SK-N-SH (cell line): ENCODE results near the gene ZDHHC14.

Experiments
- EP300 ChIP-seq, 2 experiments: IDR thresholded peaks; 2 replicates each; pipeline versions ENCODE4 v1.4.0 to v1.6.1; 2012; ENCODE audit warnings: borderline replicate concordance in 1 of 2, low read depth in 1 of 2, low read length in 1 of 2
- TAF1 ChIP-seq: IDR thresholded peaks from 2 replicates; pipeline ENCODE4 v1.6.1; 2012; ENCODE audit warnings: low read depth, mild to moderate bottlenecking, low read length, moderate library complexity, borderline replicate concordance
- TCF12 ChIP-seq: IDR thresholded peaks from 2 replicates; pipeline ENCODE4 v1.4.0; 2012
- TF ChIP-seq, protein P1 (sequence below): IDR thresholded peaks from 2 replicates; pipeline ENCODE4; 2012
- TF ChIP-seq, protein P2 (sequence below): fragments of 200-600 bp; sonication (generic); IDR thresholded peaks from 2 replicates; pipeline ENCODE4 v1.6.1; 2017; ENCODE audit warnings: antibody characterized with exemption, mild to moderate bottlenecking, moderate library complexity
- TF ChIP-seq, protein P3 (sequence below): IDR thresholded peaks from 2 replicates; pipeline ENCODE4 v1.4.0; 2012; ENCODE audit warnings: low read depth

DNA sequence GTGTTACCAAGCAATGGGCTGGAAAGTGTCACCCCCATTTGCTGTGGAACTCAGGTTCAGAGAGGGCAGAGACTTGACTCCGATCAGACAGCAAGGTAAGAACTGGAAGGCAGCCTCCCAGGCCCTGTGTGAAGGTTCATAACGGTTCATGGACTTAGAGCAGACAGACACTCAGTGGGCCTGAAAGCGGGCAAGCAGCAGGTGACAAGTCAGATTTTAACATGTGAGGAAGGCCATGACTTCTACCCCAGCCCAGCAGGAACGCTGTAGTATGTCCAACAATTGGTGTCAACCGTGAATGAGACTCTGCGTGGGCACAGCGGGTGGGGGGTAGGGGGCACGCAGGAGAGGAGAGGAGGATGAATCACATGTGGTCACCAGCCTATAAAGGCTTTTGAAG, 224.5 kb downstream of the ZDHHC14 start:
- no peak for TF ChIP-seq TCF12
- TF ChIP-seq EP300 (IDR thresholded peaks at IDR 0.05; ENCODE audit: borderline replicate concordance in 1 of 2, low read depth in 1 of 2, low read length in 1 of 2), result no peak
- no peak for TF ChIP-seq TAF1
- TF ChIP-seq, protein P1, sequence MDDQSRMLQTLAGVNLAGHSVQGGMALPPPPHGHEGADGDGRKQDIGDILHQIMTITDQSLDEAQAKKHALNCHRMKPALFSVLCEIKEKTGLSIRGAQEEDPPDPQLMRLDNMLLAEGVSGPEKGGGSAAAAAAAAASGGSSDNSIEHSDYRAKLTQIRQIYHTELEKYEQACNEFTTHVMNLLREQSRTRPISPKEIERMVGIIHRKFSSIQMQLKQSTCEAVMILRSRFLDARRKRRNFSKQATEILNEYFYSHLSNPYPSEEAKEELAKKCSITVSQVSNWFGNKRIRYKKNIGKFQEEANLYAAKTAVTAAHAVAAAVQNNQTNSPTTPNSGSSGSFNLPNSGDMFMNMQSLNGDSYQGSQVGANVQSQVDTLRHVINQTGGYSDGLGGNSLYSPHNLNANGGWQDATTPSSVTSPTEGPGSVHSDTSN, result no peak
- TF ChIP-seq, protein P2, sequence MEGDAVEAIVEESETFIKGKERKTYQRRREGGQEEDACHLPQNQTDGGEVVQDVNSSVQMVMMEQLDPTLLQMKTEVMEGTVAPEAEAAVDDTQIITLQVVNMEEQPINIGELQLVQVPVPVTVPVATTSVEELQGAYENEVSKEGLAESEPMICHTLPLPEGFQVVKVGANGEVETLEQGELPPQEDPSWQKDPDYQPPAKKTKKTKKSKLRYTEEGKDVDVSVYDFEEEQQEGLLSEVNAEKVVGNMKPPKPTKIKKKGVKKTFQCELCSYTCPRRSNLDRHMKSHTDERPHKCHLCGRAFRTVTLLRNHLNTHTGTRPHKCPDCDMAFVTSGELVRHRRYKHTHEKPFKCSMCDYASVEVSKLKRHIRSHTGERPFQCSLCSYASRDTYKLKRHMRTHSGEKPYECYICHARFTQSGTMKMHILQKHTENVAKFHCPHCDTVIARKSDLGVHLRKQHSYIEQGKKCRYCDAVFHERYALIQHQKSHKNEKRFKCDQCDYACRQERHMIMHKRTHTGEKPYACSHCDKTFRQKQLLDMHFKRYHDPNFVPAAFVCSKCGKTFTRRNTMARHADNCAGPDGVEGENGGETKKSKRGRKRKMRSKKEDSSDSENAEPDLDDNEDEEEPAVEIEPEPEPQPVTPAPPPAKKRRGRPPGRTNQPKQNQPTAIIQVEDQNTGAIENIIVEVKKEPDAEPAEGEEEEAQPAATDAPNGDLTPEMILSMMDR, result no peak
- TF ChIP-seq, protein P3, sequence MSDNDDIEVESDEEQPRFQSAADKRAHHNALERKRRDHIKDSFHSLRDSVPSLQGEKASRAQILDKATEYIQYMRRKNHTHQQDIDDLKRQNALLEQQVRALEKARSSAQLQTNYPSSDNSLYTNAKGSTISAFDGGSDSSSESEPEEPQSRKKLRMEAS, result no peak
